Gastrocnemius medialis (tissue), 4 donors: Measurements from ENCODE around the gene PKIB. TPM values are rescaled to one million over a fixed set of nuclear protein-coding genes. Genes with fewer than 3 reads are reported as not detected.

Experiments
- ATAC-seq, 2 donors: fragments of 150-250 bp; one replicate each; pipeline ENCODE4 v1.9.1; 2016
- DNase-seq, 2 donors: peaks; one replicate each; pipeline ENCODE4 v3.0.0-alpha.2; 2019
- H3K27ac ChIP-seq, 4 donors: fragments of 200-600 bp; sonication (generic); 1 replicate in 1 of 4; 2 replicates in 3 of 4; pipeline ENCODE4 v1.5.1; 2016 to 2018; ENCODE audit warnings: mild to moderate bottlenecking in 2 of 4, moderate library complexity in 1 of 4
- H3K27me3 ChIP-seq, 3 donors: fragments of 200-600 bp; sonication (generic) in 2 of 3; 1 replicate in 1 of 3; 2 replicates in 2 of 3; pipeline versions ENCODE4 v1.5.1 to v1.6.0; 2016 to 2019; ENCODE audit warnings: mild to moderate bottlenecking in 1 of 3, moderate library complexity in 1 of 3
- H3K36me3 ChIP-seq, 2 donors: fragments of 200-600 bp; sonication (generic) in 1 of 2; one replicate each; pipeline ENCODE4 v1.5.1; 2017 to 2018
- H3K4me1 ChIP-seq, 2 donors: fragments of 200-600 bp; sonication (generic) in 1 of 2; one replicate each; pipeline ENCODE4 v1.5.1; 2016 to 2017; ENCODE audit warnings: mild to moderate bottlenecking in 2 of 2
- H3K4me3 ChIP-seq, 4 donors: fragments of 200-600 bp; sonication (generic) in 3 of 4; 1 replicate in 1 of 4; 2 replicates in 3 of 4; pipeline ENCODE4 v1.5.1; 2016 to 2019; ENCODE audit warnings: mild to moderate bottlenecking in 2 of 4
- H3K9me3 ChIP-seq, 3 donors: fragments of 200-600 bp; sonication (generic) in 2 of 3; 1 replicate in 1 of 3; 2 replicates in 2 of 3; pipeline ENCODE4 v1.5.1; 2016 to 2019
- CTCF ChIP-seq, 5 experiments: fragments of 450-650 bp in 3 of 5; fragments of 200-600 bp in 2 of 5; sonication (generic) in 2 of 5; IDR thresholded peaks in 4 of 5; conservative IDR thresholded peaks in 1 of 5; 1 replicate in 4 of 5; 2 replicates in 1 of 5; pipeline ENCODE4 v1.5.1; 2016 to 2019; ENCODE audit warnings: antibody characterized with exemption in 5 of 5, mild to moderate bottlenecking in 3 of 5, moderate library complexity in 3 of 5
- POLR2A ChIP-seq, 2 donors: fragments of 450-650 bp; IDR thresholded peaks; one replicate each; pipeline ENCODE4 v1.6.1; 2017; ENCODE audit warnings: antibody characterized with exemption in 2 of 2, mild to moderate bottlenecking in 2 of 2, moderate library complexity in 2 of 2
- in situ Hi-C, 4 donors: fragments of 200-750 bp; cut with MboI; loops; one replicate each; pipeline versions ENCODE4 v1.15.0 to v1.8.0; 2017; ENCODE audit warnings: low sequenced_read_pairs in 4 of 4
- intact Hi-C: fragments of 100-400 bp; cut with DNase I; formaldehyde crosslinking; loops from one replicate; pipeline ENCODE4 v1.15.1; 2023; ENCODE audit warnings: low total_unique reads
- total RNA-seq, 4 donors: library from RNA; depleted of rRNA; stranded (reverse); fragments of >200 nt; gene quantifications; one replicate each; pipeline versions ENCODE4 v1.1.0 to v1.2.3, GENCODE V29; 2016

PKIB gene
- total RNA-seq, 4 donors from 2014 or later: 0.64 to 1.1 (median 0.97) TPM

GRCh38 chr6:122766256-122766655 is 156.1 kb downstream of the PKIB start:
- DNase-seq (no peak), ATAC-seq (no peak)
- no peak overlapping the region for H3K27ac ChIP-seq
- H3K27me3 ChIP-seq: no peaks in the 10 kb centered on the region
- no peaks in the 10 kb centered on the region for H3K36me3 ChIP-seq
- no peaks in the 10 kb centered on the region for H3K9me3 ChIP-seq
- intact Hi-C loops: no loop called here
- no peaks in the 10 kb centered on the region for H3K4me1 ChIP-seq
- in situ Hi-C loops: no loop called here
- TF ChIP-seq POLR2A (IDR thresholded peaks at IDR 0.05): no peak
- TF ChIP-seq CTCF (IDR thresholded peaks at IDR 0.05 in 4 of 5, conservative IDR thresholded peaks at IDR 0.05 in 1 of 5): no peak
- no peak overlapping the region for H3K4me3 ChIP-seq

- in situ Hi-C loops (no loop called here), intact Hi-C loops (no loop called here)
- Histone ChIP-seq H3K9me3 (no peaks in the 10 kb centered on the region), H3K27ac (no peak overlapping the region), H3K4me1 (no peaks in the 10 kb centered on the region), H3K36me3 (no peaks in the 10 kb centered on the region), H3K27me3 (no peaks in the 10 kb centered on the region), H3K4me3 (no peak overlapping the region)
- ATAC-seq (no peak), DNase-seq (no peak)
- no peak for TF ChIP-seq CTCF (IDR thresholded peaks at IDR 0.05 in 4 of 5, conservative IDR thresholded peaks at IDR 0.05 in 1 of 5)
These were observed 160.8 kb downstream of the PKIB start for GRCh38 chr6:122770835-122771601.

- no peak overlapping the region for H3K4me3 ChIP-seq
- ATAC-seq (no peak), DNase-seq (no peak)
- no peaks in the 10 kb centered on the region for H3K27me3 ChIP-seq
- no peaks in the 10 kb centered on the region for H3K9me3 ChIP-seq
- in situ Hi-C loops (no loop called here), intact Hi-C loops (no loop called here)
- H3K36me3 ChIP-seq: no peaks in the 10 kb centered on the region
- no peaks in the 10 kb centered on the region for H3K4me1 ChIP-seq
- TF ChIP-seq POLR2A (IDR thresholded peaks at IDR 0.05) (no peak), CTCF (IDR thresholded peaks at IDR 0.05 in 4 of 5, conservative IDR thresholded peaks at IDR 0.05 in 1 of 5) (no peak)
- H3K27ac ChIP-seq: no peak overlapping the region
These were observed 162.7 kb downstream of the PKIB start for GRCh38 chr6:122772724-122773415.

Other genes with a start within 250 kb of the PKIB start
- 10 to 100 TPM; 44.2 to 92.1 (median 68.3) TPM for gene HSF2, start 210.8 kb upstream of the PKIB start, total RNA-seq
- gene SERINC1, start 138.6 kb upstream of the PKIB start, total RNA-seq: 100 to 1,000 TPM; 161 to 273 (median 198) TPM
- 10 to 100 TPM in 1 of 4 donors, 1 to 10 TPM in 2, under 1 TPM in 1; 0.51 to 21.0 (median 5.9) TPM for gene FABP7, start 169.3 kb downstream of the PKIB start, total RNA-seq
- 10 to 100 TPM; 18.4 to 38.4 (median 32.6) TPM for gene SMPDL3A, start 178.9 kb downstream of the PKIB start, total RNA-seq